ENCODE results near the gene ZC3H7B.

The ZC3H7B gene

DNA sequence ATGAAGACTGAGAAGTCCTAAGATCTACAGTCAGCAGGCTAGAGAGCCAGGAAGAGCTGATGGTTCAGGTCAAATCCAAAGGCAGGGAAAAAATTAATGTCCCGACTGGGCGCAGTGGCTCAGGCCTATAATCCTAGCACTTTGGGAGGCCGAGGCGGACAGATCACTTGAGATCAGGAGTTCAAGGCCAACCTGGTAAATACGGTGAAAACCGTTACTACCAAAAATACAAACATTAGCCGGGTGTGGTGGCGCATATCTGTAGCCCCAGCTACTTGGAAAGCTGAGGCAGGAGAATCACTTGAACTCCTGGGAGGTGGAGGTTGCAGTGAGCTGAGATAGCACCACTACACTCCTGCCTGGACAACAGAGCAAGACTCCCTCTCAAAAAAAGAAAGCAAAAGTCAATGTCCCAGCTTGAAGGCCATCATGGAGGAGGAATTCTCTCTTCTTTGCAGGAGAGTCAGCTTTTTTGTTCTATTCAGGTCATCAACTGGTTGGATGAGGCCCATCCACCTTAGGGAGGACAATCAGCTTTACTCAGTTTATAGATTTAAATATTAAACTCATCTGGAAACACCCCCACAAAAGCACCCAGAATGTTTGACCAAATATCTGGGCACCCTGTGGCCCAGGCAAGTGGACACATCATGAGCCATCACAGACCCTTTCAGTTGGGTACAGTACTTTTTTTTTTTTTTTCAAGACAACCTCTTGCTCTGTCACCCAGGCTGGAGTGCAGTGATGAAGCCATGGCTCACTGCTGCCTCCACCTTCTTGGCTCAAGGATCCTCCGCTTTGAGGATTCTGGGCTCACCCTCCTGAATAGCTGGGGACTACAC is 4.3 kb upstream of the ZC3H7B start:
- H3K36me3 Mint-ChIP-seq (ENCODE audit: low read depth) = no peaks in the 10 kb centered on the region
- H3K4me3 Mint-ChIP-seq = no peak overlapping the region
- peaks cover 5% of the 10 kb centered on the region for H3K4me1 Mint-ChIP-seq (ENCODE audit: low read depth)
- H3K27me3 Mint-ChIP-seq = no peaks in the 10 kb centered on the region
- intact Hi-C loops (cut with micrococcal nuclease) = no loop called here
- H3K27ac Mint-ChIP-seq = peak overlapping the region; percentile 28
- no peaks in the 10 kb centered on the region for H3K9me3 Mint-ChIP-seq

DNA sequence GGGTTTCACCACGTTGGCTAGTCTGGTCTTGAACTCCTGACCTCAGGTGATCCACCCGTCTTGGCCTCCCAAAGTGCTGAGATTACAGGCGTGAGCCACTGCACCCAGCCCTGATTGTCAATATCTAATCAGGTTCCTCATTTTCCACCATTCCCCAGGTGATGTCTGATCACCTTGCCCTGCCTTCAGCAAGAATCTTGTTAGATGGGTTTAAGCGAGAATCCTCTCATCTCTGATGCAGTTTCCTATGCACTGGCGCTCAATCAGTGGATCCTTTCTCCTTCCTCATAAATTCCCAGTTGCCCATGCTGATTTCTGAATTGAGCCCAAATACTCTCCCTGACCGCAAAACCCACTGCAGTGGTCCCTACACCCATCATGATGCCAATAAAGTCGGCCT is 664 bp upstream of the ZC3H7B start:
- intact Hi-C loops (cut with micrococcal nuclease) = loop anchor here (1.0 kb wide), 1 partner anchor 15 kb away; no protein-coding TSS in a partner anchor
- Mint-ChIP-seq H3K4me3 (peak overlapping the region; percentile 78), H3K27ac (peak overlapping the region; percentile 80), H3K36me3 (ENCODE audit: low read depth) (peaks cover 12% of the 10 kb centered on the region), H3K9me3 (no peaks in the 10 kb centered on the region), H3K4me1 (ENCODE audit: low read depth) (peaks cover 27% of the 10 kb centered on the region), H3K27me3 (no peaks in the 10 kb centered on the region)

DNA sequence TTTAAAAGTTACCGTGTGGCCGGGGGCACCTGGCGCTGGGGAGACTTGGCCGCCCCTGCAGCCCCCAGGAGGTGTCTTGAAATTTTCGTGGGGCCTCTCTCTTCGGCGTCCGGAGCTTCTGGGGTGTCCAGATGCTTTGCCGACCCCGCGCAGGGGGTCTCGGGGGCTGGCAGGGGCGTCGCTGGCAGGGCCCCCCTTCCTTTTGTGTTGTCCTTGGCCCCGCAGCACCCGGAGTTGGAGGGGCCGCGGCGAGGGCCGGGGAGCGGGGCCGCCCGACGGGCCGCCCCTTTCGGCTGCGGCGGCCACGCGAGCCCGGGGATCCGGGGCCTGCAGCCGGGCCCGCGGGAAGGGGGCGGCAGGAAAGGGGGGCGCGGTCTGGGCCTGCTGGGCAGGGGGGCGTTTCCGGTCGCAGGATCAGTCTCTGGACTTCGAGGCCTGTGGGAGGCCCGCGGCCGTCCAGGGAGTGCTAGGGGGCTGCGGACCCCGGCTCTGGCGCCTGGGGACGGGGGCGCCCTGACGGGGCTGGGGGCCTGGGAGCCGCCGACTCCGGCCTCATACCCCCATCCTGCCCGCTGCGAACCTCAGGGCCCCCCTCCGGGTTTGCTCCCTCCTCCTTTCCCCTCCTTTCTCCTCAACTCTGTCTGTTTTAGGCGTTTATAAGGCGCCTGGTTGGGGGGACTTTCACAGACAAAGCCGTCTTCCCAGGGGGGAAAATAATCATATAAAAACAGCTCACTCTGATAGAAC is 869 bp downstream of the ZC3H7B start:
- peak overlapping the region; percentile 78 for H3K4me3 Mint-ChIP-seq
- H3K27ac Mint-ChIP-seq = peak overlapping the region; percentile 80
- intact Hi-C loops (cut with micrococcal nuclease) = no loop called here
- H3K9me3 Mint-ChIP-seq = no peaks in the 10 kb centered on the region
- H3K27me3 Mint-ChIP-seq = no peaks in the 10 kb centered on the region
- H3K4me1 Mint-ChIP-seq (ENCODE audit: low read depth) = peaks cover 29% of the 10 kb centered on the region
- H3K36me3 Mint-ChIP-seq (ENCODE audit: low read depth) = peaks cover 15% of the 10 kb centered on the region

DNA sequence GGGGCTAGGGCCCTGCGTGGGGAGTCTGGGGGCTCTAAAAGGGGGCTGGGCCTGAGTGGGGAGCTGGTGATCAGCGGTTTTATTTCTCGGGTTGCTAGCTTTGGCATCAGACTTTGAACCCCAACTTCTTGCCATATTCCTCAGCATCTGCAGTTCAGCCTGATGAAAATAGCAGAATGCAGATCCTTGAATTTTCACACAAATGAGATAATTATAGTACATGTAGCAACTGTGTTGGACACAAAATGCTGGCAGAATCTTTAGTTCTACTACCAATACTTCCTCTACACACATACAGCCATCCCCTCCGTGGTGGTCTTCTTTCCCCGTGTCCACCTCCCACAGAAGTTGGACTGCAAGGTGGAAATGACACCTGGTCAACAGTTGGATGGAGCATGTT is 1.5 kb downstream of the ZC3H7B start:
- intact Hi-C loops (cut with micrococcal nuclease) = no loop called here
- Mint-ChIP-seq H3K27me3 (no peaks in the 10 kb centered on the region), H3K36me3 (ENCODE audit: low read depth) (peaks cover 18% of the 10 kb centered on the region), H3K27ac (peak overlapping the region; percentile 80), H3K4me3 (peak overlapping the region; percentile 78), H3K4me1 (ENCODE audit: low read depth) (peaks cover 35% of the 10 kb centered on the region), H3K9me3 (no peaks in the 10 kb centered on the region)

GRCh38 chr22:41305646-41306045 is 4.3 kb downstream of the ZC3H7B start:
- peaks cover 44% of the 10 kb centered on the region for H3K4me1 Mint-ChIP-seq (ENCODE audit: low read depth)
- H3K27ac Mint-ChIP-seq = no peak overlapping the region
- no peaks in the 10 kb centered on the region for H3K27me3 Mint-ChIP-seq
- intact Hi-C loops (cut with micrococcal nuclease) = no loop called here
- H3K36me3 Mint-ChIP-seq (ENCODE audit: low read depth) = peaks cover 23% of the 10 kb centered on the region
- H3K9me3 Mint-ChIP-seq = no peaks in the 10 kb centered on the region
- no peak overlapping the region for H3K4me3 Mint-ChIP-seq

DNA sequence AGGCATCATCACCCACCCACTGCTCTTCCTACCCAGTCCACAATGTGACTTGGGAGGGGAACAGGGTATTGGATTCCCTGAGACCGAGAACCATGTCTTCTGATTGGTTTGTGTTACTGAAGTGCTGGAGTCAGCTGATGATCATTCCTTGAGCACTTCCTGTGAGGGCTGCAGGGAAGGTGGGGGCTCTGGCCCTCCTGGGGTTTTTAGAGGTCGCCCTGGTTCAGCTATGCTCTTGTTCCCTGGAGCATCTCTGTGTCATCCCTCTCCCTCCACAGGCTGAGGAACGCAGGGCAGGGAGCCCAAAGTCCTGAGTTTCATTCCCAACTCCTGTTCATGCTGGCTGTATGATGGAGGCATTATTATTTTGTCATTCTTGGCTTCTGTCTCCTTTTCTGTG is 6.7 kb downstream of the ZC3H7B start:
- Mint-ChIP-seq H3K36me3 (ENCODE audit: low read depth) (peaks cover 23% of the 10 kb centered on the region), H3K27ac (peak overlapping the region; percentile 6), H3K4me1 (ENCODE audit: low read depth) (peaks cover 41% of the 10 kb centered on the region), H3K27me3 (no peaks in the 10 kb centered on the region), H3K9me3 (no peaks in the 10 kb centered on the region), H3K4me3 (no peak overlapping the region)
- intact Hi-C loops (cut with micrococcal nuclease) = no loop called here

GRCh38 chr22:41308544-41308947 is 7.2 kb downstream of the ZC3H7B start:
- intact Hi-C loops (cut with micrococcal nuclease) = no loop called here
- H3K9me3 Mint-ChIP-seq = no peaks in the 10 kb centered on the region
- peaks cover 23% of the 10 kb centered on the region for H3K36me3 Mint-ChIP-seq (ENCODE audit: low read depth)
- peaks cover 37% of the 10 kb centered on the region for H3K4me1 Mint-ChIP-seq (ENCODE audit: low read depth)
- no peak overlapping the region for H3K4me3 Mint-ChIP-seq
- H3K27me3 Mint-ChIP-seq = no peaks in the 10 kb centered on the region
- H3K27ac Mint-ChIP-seq = peak overlapping the region; percentile 6

- no peak overlapping the region for H3K27ac Mint-ChIP-seq
- H3K27me3 Mint-ChIP-seq = no peaks in the 10 kb centered on the region
- H3K4me3 Mint-ChIP-seq = no peak overlapping the region
- peaks cover 28% of the 10 kb centered on the region for H3K4me1 Mint-ChIP-seq (ENCODE audit: low read depth)
- H3K36me3 Mint-ChIP-seq (ENCODE audit: low read depth) = peaks cover 18% of the 10 kb centered on the region
- H3K9me3 Mint-ChIP-seq = no peaks in the 10 kb centered on the region
- intact Hi-C loops (cut with micrococcal nuclease) = no loop called here
Measured at GRCh38 chr22:41310336-41310735, 9.0 kb downstream of the ZC3H7B start.

- Mint-ChIP-seq H3K4me1 (ENCODE audit: low read depth) (peaks cover 23% of the 10 kb centered on the region), H3K27me3 (no peaks in the 10 kb centered on the region)
- intact Hi-C loops (cut with micrococcal nuclease) = no loop called here
Measured at GRCh38 chr22:41311487-41311886, 10.2 kb downstream of the ZC3H7B start.

GRCh38 chr22:41314821-41315220 is 13.5 kb downstream of the ZC3H7B start:
- Mint-ChIP-seq H3K9me3 (no peaks in the 10 kb centered on the region), H3K27me3 (no peaks in the 10 kb centered on the region), H3K36me3 (ENCODE audit: low read depth) (peaks cover 30% of the 10 kb centered on the region), H3K4me1 (ENCODE audit: low read depth) (peaks cover 6% of the 10 kb centered on the region), H3K4me3 (no peak overlapping the region), H3K27ac (no peak overlapping the region)
- intact Hi-C loops (cut with micrococcal nuclease) = no loop called here

More at GRCh38 chr22:41311487-41311886, 10.2 kb downstream of the ZC3H7B start:
- H3K4me3 Mint-ChIP-seq = no peak overlapping the region
- H3K36me3 Mint-ChIP-seq (ENCODE audit: low read depth) = peaks cover 29% of the 10 kb centered on the region
- no peaks in the 10 kb centered on the region for H3K9me3 Mint-ChIP-seq
- H3K27ac Mint-ChIP-seq = no peak overlapping the region

- intact Hi-C loops (cut with micrococcal nuclease) = no loop called here
- H3K27me3 Mint-ChIP-seq = no peaks in the 10 kb centered on the region
- peaks cover 36% of the 10 kb centered on the region for H3K36me3 Mint-ChIP-seq (ENCODE audit: low read depth)
- peaks cover 6% of the 10 kb centered on the region for H3K4me1 Mint-ChIP-seq (ENCODE audit: low read depth)
- H3K9me3 Mint-ChIP-seq = no peaks in the 10 kb centered on the region
- H3K4me3 Mint-ChIP-seq = no peak overlapping the region
- no peak overlapping the region for H3K27ac Mint-ChIP-seq
Measured at GRCh38 chr22:41315586-41315985, 14.3 kb downstream of the ZC3H7B start.

DNA sequence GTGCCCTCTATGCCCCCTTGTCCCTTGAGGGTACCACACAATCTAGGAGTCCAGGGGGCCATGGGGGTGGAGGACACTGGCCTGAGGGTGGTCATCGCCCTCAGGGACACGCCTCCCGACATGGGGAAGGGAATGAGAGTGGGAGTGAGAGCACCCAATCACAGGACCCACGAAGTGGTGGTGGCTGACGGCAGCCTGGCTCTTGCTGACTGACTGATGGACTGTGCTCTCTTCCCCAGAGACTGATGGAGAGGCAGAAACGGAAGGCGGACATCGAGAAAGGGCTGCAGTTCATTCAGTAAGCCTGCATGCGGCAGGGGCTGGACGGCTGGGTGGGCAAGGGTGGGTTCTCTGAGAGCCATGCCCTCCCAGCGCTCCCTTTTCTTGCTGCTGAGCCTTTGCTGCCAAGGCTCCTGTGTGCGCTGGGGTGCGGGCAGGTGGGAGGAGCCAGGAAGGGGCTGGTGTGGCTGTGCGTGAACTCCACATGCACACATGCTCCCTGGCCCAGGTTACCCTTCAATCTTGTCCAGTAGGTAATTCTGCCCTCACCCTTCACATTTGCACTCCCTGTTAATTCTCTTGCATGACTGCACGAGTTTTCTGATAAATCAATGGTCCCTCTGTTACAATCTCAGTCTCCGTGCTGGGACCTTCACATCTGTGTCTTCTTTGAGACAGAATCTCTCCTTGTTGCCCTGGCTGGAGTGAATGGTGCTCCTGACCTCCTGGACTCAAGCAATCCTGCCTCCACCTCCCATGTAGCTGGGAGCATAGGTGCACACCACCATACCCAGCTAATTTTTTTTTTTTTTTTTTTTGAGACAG is 19.3 kb downstream of the ZC3H7B start:
- Mint-ChIP-seq H3K4me1 (ENCODE audit: low read depth) (no peaks in the 10 kb centered on the region), H3K27ac (no peak overlapping the region), H3K27me3 (no peaks in the 10 kb centered on the region), H3K4me3 (no peak overlapping the region), H3K9me3 (no peaks in the 10 kb centered on the region), H3K36me3 (ENCODE audit: low read depth) (peaks cover 74% of the 10 kb centered on the region)
- intact Hi-C loops (cut with micrococcal nuclease) = no loop called here

DNA sequence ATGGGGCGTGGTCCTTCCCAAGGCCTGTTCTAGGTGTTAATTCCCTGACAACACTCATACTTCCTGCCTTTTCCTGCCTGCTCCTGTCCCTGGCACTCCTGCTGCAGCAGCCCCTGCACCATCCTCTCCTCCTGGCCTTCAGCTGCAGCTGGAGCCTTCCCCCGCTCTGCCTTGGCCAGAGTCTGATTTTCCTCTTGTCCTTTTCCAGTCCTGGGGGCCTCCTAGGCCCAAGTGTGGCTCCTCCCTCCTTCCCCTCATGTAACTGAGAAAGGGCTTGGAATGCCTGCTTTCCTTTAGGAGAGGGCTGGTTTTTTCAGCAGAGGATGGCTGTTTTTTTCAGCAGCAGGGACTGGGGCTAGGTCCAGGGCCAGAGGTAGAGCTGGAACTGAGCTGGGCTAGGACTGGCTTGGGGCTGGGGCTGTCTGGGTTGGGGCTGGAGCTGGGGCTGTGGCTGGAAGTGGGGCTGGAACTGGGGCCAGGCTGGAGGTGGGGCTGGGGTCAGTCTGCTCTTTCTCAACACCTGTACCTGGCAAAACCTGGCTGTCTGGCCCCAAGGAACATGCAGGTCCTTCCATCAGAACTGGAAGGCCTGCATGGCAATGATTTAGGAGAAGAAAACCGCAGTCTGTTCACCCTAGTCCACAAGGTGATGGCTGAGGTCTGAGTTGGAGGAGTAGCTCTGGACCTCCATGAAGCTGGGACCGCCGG is 23.6 kb downstream of the ZC3H7B start:
- H3K27me3 Mint-ChIP-seq = no peaks in the 10 kb centered on the region
- H3K27ac Mint-ChIP-seq = peak overlapping the region; percentile 5
- no peaks in the 10 kb centered on the region for H3K4me1 Mint-ChIP-seq (ENCODE audit: low read depth)
- no peak overlapping the region for H3K4me3 Mint-ChIP-seq
- peaks cover 97% of the 10 kb centered on the region for H3K36me3 Mint-ChIP-seq (ENCODE audit: low read depth)
- H3K9me3 Mint-ChIP-seq = no peaks in the 10 kb centered on the region
- intact Hi-C loops (cut with micrococcal nuclease) = no loop called here

All from dendritic cell treated with granulocyte-macrophage colony-stimulating factor and Interleukin-4, amounts not matched to agents 40 ng/mL and 50 ng/mL, for 4 days (primary cell).